ENCODE results near the gene NXPE3. TPM values are rescaled to one million over a fixed set of nuclear protein-coding genes. Genes with fewer than 3 reads are reported as not detected.

Gene NXPE3
- polyA plus RNA-seq, 1 donor from 2014 or later, result 6.6 TPM

DNA sequence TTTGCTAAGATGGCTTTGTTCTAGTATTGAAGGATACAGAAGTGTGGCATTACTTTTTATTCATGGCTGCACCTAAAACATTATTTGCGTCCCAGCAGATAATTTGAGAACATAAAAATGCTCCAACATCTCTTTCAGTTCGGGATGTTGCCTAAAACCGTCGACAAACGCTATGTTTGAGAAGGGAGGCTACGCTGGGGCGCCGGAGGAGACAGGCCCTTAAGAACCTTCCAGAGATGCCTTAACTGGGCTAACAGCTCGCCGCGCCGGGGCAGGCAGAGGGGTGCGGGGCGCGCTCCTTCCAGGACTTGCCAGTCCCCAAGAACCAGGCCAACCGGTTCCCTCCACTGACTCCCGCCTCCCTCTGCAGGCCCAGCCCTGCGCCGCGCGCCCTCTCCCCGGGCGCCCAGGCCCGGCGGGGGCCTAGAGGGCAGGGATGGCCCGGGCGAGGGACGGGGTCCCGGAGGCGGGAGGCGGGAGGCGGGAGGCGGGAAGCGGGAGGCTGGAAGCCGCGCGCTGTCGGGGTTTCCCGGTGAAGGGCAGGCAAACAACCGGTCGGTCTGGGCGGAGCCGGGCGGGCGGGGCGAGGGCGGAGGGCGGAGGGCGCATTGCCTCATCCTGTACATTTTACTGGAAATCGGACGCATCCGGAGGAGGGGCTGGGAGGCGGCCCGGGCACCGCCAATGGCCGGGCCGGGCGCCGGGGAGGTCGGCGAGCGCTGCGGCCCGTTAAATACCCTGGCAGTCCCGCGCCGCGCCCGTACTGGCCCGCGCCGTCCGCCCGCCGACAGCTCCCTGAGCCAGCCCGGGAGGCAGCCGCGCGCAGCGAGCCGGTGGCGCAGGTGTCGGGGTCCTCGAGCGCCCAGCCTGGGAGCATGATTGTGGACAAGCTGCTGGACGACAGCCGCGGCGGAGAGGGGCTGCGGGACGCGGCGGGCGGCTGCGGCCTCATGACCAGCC, 70.0 kb downstream of the NXPE3 start, which contains the start of gene NFKBIZ:
TSS of gene NFKBIZ (plus strand) at position 761 of the 960 bp plus-strand sequence. CDS start at position 876, 115 bp downstream.
- Histone ChIP-seq H2AFZ (ENCODE audit: low read depth, low read length) (no peak within 1 kb of the TSS), H3K79me2 (replicated peaks; ENCODE audit: insufficient read depth, low read length) (no peaks in the 10 kb centered on the region)

DNA sequence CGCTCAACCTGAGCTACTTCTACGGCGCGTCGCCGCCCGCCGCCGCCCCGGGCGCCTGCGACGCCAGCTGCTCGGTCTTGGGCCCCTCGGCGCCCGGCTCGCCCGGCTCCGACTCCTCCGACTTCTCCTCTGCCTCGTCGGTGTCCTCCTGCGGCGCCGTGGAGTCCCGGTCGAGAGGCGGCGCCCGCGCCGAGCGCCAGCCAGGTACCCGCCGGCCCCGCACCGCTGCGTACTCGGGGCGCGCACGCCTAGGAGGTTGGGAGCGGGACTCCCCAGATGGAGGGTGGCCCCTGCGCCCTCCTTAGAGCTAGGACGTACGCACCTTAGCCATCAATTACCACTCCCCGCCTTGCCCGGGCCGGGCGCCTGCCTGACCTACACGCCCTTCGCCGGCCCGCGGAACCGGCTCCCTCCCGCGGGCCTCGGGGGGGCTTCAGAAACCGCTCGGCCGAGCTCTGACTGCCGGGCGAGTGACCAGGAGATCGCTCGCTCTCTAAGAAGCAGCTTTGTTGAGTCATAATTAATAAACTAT, 70.8 kb downstream of the NXPE3 start:
- Histone ChIP-seq H2AFZ (ENCODE audit: low read depth, low read length) (no peak overlapping the region), H3K27ac (ENCODE audit: low read length) (no peak overlapping the region), H3K9me3 (ENCODE audit: low read length) (no peaks in the 10 kb centered on the region), H3K79me2 (replicated peaks; ENCODE audit: insufficient read depth, low read length) (no peaks in the 10 kb centered on the region), H3K4me3 (ENCODE audit: low read length) (peak overlapping the region; percentile 74), H3K4me2 (ENCODE audit: low read length) (peak overlapping the region; percentile 38), H4K20me1 (ENCODE audit: insufficient read depth) (no peaks in the 10 kb centered on the region), H3K27me3 (ENCODE audit: insufficient read depth, low read depth, low read length) (peaks cover 41% of the 10 kb centered on the region), H3K9ac (ENCODE audit: low read length) (peak overlapping the region; percentile 43), H3K36me3 (ENCODE audit: insufficient read depth, low read length) (no peaks in the 10 kb centered on the region), H3K9me2 (ENCODE audit: insufficient read depth, low read length) (no peaks in the 10 kb centered on the region), H3F3A (ENCODE audit: insufficient read depth, low read length, poor library complexity, severe bottlenecking) (no peaks in the 10 kb centered on the region)
- no peak for TF ChIP-seq EP300 (conservative IDR thresholded peaks at IDR 0.05; ENCODE audit: poor library complexity, severe bottlenecking)
- TF ChIP-seq SMC3 (conservative IDR thresholded peaks at IDR 0.05; ENCODE audit: poor library complexity), result peak; percentile 28
- TF ChIP-seq, protein P1, sequence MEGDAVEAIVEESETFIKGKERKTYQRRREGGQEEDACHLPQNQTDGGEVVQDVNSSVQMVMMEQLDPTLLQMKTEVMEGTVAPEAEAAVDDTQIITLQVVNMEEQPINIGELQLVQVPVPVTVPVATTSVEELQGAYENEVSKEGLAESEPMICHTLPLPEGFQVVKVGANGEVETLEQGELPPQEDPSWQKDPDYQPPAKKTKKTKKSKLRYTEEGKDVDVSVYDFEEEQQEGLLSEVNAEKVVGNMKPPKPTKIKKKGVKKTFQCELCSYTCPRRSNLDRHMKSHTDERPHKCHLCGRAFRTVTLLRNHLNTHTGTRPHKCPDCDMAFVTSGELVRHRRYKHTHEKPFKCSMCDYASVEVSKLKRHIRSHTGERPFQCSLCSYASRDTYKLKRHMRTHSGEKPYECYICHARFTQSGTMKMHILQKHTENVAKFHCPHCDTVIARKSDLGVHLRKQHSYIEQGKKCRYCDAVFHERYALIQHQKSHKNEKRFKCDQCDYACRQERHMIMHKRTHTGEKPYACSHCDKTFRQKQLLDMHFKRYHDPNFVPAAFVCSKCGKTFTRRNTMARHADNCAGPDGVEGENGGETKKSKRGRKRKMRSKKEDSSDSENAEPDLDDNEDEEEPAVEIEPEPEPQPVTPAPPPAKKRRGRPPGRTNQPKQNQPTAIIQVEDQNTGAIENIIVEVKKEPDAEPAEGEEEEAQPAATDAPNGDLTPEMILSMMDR (IDR thresholded peaks at IDR 0.05; ENCODE audit: poor library complexity, severe bottlenecking), result peak; percentile 50
- no peak for TF ChIP-seq POLR2AphosphoS5 (IDR thresholded peaks at IDR 0.05)

More for the DNA sequence above, 70.0 kb downstream of the NXPE3 start, which contains the start of gene NFKBIZ:
- H3K4me3 ChIP-seq (ENCODE audit: low read length), result peak within 1 kb of the TSS; percentile 74
- H3F3A ChIP-seq (ENCODE audit: insufficient read depth, low read length, poor library complexity, severe bottlenecking), result no peaks in the 10 kb centered on the region
- H3K9me3 ChIP-seq (ENCODE audit: low read length), result no peaks in the 10 kb centered on the region
- H4K20me1 ChIP-seq (ENCODE audit: insufficient read depth), result no peaks in the 10 kb centered on the region
- TF ChIP-seq SMC3 (conservative IDR thresholded peaks at IDR 0.05; ENCODE audit: poor library complexity) (no peak), TAF1 (IDR thresholded peaks at IDR 0.05; ENCODE audit: low read depth) (no peak), RAD21 (conservative IDR thresholded peaks at IDR 0.05) (no peak), POLR2AphosphoS5 (IDR thresholded peaks at IDR 0.05) (no peak), EZH2 (IDR thresholded peaks at IDR 0.05; ENCODE audit: borderline replicate concordance, insufficient read depth, low read length, poor library complexity, severe bottlenecking) (no peak), EP300 (conservative IDR thresholded peaks at IDR 0.05; ENCODE audit: poor library complexity, severe bottlenecking) (no peak)
- TF ChIP-seq, protein P2, sequence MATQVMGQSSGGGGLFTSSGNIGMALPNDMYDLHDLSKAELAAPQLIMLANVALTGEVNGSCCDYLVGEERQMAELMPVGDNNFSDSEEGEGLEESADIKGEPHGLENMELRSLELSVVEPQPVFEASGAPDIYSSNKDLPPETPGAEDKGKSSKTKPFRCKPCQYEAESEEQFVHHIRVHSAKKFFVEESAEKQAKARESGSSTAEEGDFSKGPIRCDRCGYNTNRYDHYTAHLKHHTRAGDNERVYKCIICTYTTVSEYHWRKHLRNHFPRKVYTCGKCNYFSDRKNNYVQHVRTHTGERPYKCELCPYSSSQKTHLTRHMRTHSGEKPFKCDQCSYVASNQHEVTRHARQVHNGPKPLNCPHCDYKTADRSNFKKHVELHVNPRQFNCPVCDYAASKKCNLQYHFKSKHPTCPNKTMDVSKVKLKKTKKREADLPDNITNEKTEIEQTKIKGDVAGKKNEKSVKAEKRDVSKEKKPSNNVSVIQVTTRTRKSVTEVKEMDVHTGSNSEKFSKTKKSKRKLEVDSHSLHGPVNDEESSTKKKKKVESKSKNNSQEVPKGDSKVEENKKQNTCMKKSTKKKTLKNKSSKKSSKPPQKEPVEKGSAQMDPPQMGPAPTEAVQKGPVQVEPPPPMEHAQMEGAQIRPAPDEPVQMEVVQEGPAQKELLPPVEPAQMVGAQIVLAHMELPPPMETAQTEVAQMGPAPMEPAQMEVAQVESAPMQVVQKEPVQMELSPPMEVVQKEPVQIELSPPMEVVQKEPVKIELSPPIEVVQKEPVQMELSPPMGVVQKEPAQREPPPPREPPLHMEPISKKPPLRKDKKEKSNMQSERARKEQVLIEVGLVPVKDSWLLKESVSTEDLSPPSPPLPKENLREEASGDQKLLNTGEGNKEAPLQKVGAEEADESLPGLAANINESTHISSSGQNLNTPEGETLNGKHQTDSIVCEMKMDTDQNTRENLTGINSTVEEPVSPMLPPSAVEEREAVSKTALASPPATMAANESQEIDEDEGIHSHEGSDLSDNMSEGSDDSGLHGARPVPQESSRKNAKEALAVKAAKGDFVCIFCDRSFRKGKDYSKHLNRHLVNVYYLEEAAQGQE (IDR thresholded peaks at IDR 0.05; ENCODE audit: borderline replicate concordance), result no peak
- TF ChIP-seq, protein P1 (IDR thresholded peaks at IDR 0.05; ENCODE audit: poor library complexity, severe bottlenecking), result no peak
- no peak within 1 kb of the TSS for H3K27ac ChIP-seq (ENCODE audit: low read length)
- H3K36me3 ChIP-seq (ENCODE audit: insufficient read depth, low read length), result no peaks in the 10 kb centered on the region
- H3K9ac ChIP-seq (ENCODE audit: low read length), result peak within 1 kb of the TSS; percentile 43
- H3K9me2 ChIP-seq (ENCODE audit: insufficient read depth, low read length), result no peaks in the 10 kb centered on the region
- peak within 1 kb of the TSS; percentile 38 for H3K4me2 ChIP-seq (ENCODE audit: low read length)
- H3K27me3 ChIP-seq (ENCODE audit: insufficient read depth, low read depth, low read length), result peaks cover 41% of the 10 kb centered on the region
